C4-2B (cell line): ENCODE results near the gene FLNC.

Source experiments
- CTCF ChIP-seq: fragments of 450-650 bp; conservative IDR thresholded peaks from 2 replicates; pipeline ENCODE4 v1.5.1; 2017; ENCODE audit warnings: mild to moderate bottlenecking
- ZFX ChIP-seq: fragments of 450-650 bp; IDR thresholded peaks from 2 replicates; pipeline ENCODE4 v1.6.1; 2017

GRCh38 chr7:128794436-128794835, 35.8 kb upstream of the FLNC start:
- TF ChIP-seq CTCF (no peak), ZFX (no peak)
